ENCODE data around the gene ZNF521. TPM values are rescaled to one million over a fixed set of nuclear protein-coding genes. Genes with fewer than 3 reads are reported as not detected.

ZNF521 gene
- total and polyA plus RNA-seq, 2 of the 13 experiments (the other 11 are each of a cell fraction or from before 2014, with no cell fraction given): 0.02 TPM; not detected in 1

DNA sequence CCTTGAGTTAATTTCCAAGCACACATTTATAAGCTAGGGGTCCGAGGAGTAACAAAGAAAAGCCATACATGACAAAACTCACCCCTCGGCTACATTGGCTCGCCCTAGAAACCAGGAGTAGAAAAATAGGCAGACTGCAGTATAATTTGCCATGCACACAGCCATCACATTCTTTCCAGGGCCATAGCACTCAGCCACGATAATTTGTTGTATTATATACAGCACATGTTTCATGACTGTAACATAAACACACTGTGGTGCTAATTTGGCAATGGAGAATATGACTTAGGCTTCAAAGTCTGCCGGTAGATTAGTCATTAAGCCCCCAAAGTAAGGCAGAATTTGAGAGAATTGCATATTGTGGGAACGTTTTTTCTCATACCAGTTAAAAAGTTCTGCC, 254.9 kb downstream of the ZNF521 start:
- POLR2A ChIA-PET: no interaction called here
- H3K27ac ChIP-seq (ENCODE audit: extremely low read length, insufficient read depth, low read length): no peak overlapping the region
- no peak overlapping the region for H3K9ac ChIP-seq (ENCODE audit: insufficient read depth, low read depth, low read length)
- H3K79me2 ChIP-seq (ENCODE audit: insufficient read depth, low read length): no peaks in the 10 kb centered on the region
- H4K20me1 ChIP-seq (ENCODE audit: insufficient read depth, low read length): no peaks in the 10 kb centered on the region
- in situ Hi-C loops (cut with HindIII; ENCODE audit: extremely low pct_ligation_motif_present, low pct_unique_long_range_greater_than_20kb) (no loop called here), intact Hi-C loops (cut with micrococcal nuclease; ENCODE audit: unreplicated experiment) (no loop called here)
- no peaks in the 10 kb centered on the region for H3K9me3 ChIP-seq (ENCODE audit: low read length)
- no peak overlapping the region for H3K4me3 ChIP-seq (replicated peaks in 1 of 3; ENCODE audit: insufficient read depth in 1 of 3, low read depth in 2 of 3, low read length in 3 of 3)
- DNase-seq (ENCODE audit: low spot score): no peak
- FAIRE-seq: no peak
- no peaks in the 10 kb centered on the region for H3K27me3 ChIP-seq (ENCODE audit: control insufficient read depth in 1 of 2, insufficient read depth in 2 of 2, low read length in 2 of 2)
- ATAC-seq: no peak
- H3K36me3 ChIP-seq (replicated peaks in 1 of 2; ENCODE audit: control insufficient read depth in 1 of 2, insufficient read depth in 2 of 2, low read length in 2 of 2): no peaks in the 10 kb centered on the region
- H3K4me2 ChIP-seq (ENCODE audit: low read depth, low read length): no peak overlapping the region
- CTCF ChIA-PET (ENCODE audit: low intra/inter-chr PET ratio, low total read pairs): no interaction called here
- H3K4me1 ChIP-seq (ENCODE audit: insufficient read depth, low read length): no peaks in the 10 kb centered on the region
- no TSS peak for BruUV-seq (replicated peaks)
- 11% methylated on average over 6 of the region's 6 CpGs for WGBS (ENCODE audit: low lambda C conversion rate)
- H2AFZ ChIP-seq (ENCODE audit: low read length): no peak overlapping the region
- TF ChIP-seq HCFC1 (IDR thresholded peaks at IDR 0.05; ENCODE audit: low read depth, low read length) (no peak), HOXD1 (CRISPR knock-in tag; IDR thresholded peaks at IDR 0.05) (no peak), ZNF280D (CRISPR knock-in tag; IDR thresholded peaks at IDR 0.05) (no peak), ZNF777 (CRISPR knock-in tag; IDR thresholded peaks at IDR 0.05) (no peak), ZNF180 (CRISPR knock-in tag; IDR thresholded peaks at IDR 0.05; ENCODE audit: borderline replicate concordance, low read depth) (no peak), ZNF512B (CRISPR knock-in tag; IDR thresholded peaks at IDR 0.05; ENCODE audit: borderline replicate concordance) (no peak), NFKBIZ (CRISPR knock-in tag; IDR thresholded peaks at IDR 0.05) (no peak), RXRB (CRISPR knock-in tag; IDR thresholded peaks at IDR 0.05; ENCODE audit: borderline replicate concordance) (no peak), ZNF878 (CRISPR knock-in tag; IDR thresholded peaks at IDR 0.05) (no peak), ZFX (CRISPR knock-in tag; IDR thresholded peaks at IDR 0.05; ENCODE audit: low read depth) (no peak), MAFK (conservative IDR thresholded peaks at IDR 0.05 in 1 of 2, IDR thresholded peaks at IDR 0.05 in 1 of 2; ENCODE audit: low read length in 2 of 2) (no peak), HOMEZ (CRISPR knock-in tag; IDR thresholded peaks at IDR 0.05; ENCODE audit: low read depth) (no peak), XRCC5 (optimal IDR thresholded peaks at IDR 0.05; ENCODE audit: low read length) (no peak)
- TF ChIP-seq, protein P1, sequence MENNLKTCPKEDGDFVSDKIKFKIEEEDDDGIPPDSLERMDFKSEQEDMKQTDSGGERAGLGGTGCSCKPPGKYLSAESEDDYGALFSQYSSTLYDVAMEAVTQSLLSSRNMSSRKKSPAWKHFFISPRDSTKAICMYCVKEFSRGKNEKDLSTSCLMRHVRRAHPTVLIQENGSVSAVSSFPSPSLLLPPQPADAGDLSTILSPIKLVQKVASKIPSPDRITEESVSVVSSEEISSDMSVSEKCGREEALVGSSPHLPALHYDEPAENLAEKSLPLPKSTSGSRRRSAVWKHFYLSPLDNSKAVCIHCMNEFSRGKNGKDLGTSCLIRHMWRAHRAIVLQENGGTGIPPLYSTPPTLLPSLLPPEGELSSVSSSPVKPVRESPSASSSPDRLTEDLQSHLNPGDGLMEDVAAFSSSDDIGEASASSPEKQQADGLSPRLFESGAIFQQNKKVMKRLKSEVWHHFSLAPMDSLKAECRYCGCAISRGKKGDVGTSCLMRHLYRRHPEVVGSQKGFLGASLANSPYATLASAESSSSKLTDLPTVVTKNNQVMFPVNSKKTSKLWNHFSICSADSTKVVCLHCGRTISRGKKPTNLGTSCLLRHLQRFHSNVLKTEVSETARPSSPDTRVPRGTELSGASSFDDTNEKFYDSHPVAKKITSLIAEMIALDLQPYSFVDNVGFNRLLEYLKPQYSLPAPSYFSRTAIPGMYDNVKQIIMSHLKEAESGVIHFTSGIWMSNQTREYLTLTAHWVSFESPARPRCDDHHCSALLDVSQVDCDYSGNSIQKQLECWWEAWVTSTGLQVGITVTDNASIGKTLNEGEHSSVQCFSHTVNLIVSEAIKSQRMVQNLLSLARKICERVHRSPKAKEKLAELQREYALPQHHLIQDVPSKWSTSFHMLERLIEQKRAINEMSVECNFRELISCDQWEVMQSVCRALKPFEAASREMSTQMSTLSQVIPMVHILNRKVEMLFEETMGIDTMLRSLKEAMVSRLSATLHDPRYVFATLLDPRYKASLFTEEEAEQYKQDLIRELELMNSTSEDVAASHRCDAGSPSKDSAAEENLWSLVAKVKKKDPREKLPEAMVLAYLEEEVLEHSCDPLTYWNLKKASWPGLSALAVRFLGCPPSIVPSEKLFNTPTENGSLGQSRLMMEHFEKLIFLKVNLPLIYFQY (CRISPR knock-in tag; IDR thresholded peaks at IDR 0.05; ENCODE audit: borderline replicate concordance): no peak
